Measurements from ENCODE around the gene DPAGT1.
A peak's percentile ranks its signal among the peaks of the same experiment; 100 is the strongest.
"Not testable (repeated sequence)": the region's sequence is repeated elsewhere in the genome, so short reads cannot be mapped to it uniquely, and the experiment has no call there.

DPAGT1 gene

GRCh38 chr11:119115484-119116234 lies 14.0 kb upstream of the DPAGT1 start:
- DNase-seq: peak; percentile 81 to 83

- DNase-seq: no peak
These were observed 12.7 kb upstream of the DPAGT1 start for GRCh38 chr11:119114351-119114750.

- DNase-seq: no peak
These were observed 12.1 kb upstream of the DPAGT1 start for GRCh38 chr11:119113716-119114115.

- no peak for DNase-seq
These were observed 10.8 kb upstream of the DPAGT1 start for GRCh38 chr11:119112314-119113020.

GRCh38 chr11:119111361-119111925 lies 9.8 kb upstream of the DPAGT1 start:
- no peak for DNase-seq

GRCh38 chr11:119110439-119110838 lies 8.8 kb upstream of the DPAGT1 start:
- DNase-seq: no peak

- no peak for DNase-seq
These were observed 8.2 kb upstream of the DPAGT1 start for GRCh38 chr11:119109843-119110242.

GRCh38 chr11:119108857-119109221 lies 7.2 kb upstream of the DPAGT1 start:
- DNase-seq: no peak

- DNase-seq: peak; percentile 53 to 70
These were observed 6.6 kb upstream of the DPAGT1 start for GRCh38 chr11:119108146-119108856.

- no peak for DNase-seq
These were observed 6.0 kb upstream of the DPAGT1 start for GRCh38 chr11:119107538-119108145.

- peak; percentile 89 to 92 for DNase-seq
These were observed 5.2 kb upstream of the DPAGT1 start, which contains the start of gene C2CD2L for GRCh38 chr11:119106564-119107537. C2CD2L (plus strand) TSS chr11:119107344; CDS start chr11:119107742, 398 bp downstream.

- no peak for DNase-seq
These were observed 2.1 kb upstream of the DPAGT1 start for GRCh38 chr11:119103793-119104192.

- not testable (repeated sequence) for DNase-seq
These were observed 1.6 kb upstream of the DPAGT1 start for GRCh38 chr11:119103161-119103664.

GRCh38 chr11:119100994-119101758 lies 477 bp downstream of the DPAGT1 start:
- no peak for DNase-seq

- peak; percentile 29 to 43 for DNase-seq
These were observed 1.2 kb downstream of the DPAGT1 start for GRCh38 chr11:119100246-119100970.

- no peak for DNase-seq
These were observed 1.9 kb downstream of the DPAGT1 start for GRCh38 chr11:119099711-119100110.

- peak; percentile 99 to 100 for DNase-seq
These were observed 6.4 kb downstream of the DPAGT1 start for GRCh38 chr11:119095066-119095880.

GRCh38 chr11:119094816-119095065 lies 6.9 kb downstream of the DPAGT1 start:
- DNase-seq: peak; percentile 74 to 78
